PC-9 (cell line): ENCODE data around the gene TAOK1. TPM values are rescaled to one million over a fixed set of nuclear protein-coding genes. Genes with fewer than 3 reads are reported as not detected.
"Not testable (repeated sequence)": the region's sequence is repeated elsewhere in the genome, so short reads cannot be mapped to it uniquely, and the experiment has no call there.

Source experiments
- BruUV-seq: library from RNA; stranded (reverse); fragments of 400-500 nt; replicated peaks from 2 replicates; lab custom pipeline; 2021; lab: Mats Ljungman, UMichigan
- CTCF ChIA-PET: fragments of 300-600 bp; sonication (Branson Sonifier 250); formaldehyde crosslinking; loops from one replicate; lab custom pipeline; 2022; ENCODE audit warnings: antibody characterized with exemption; lab: Charles Lee
- POLR2A ChIA-PET: fragments of 300-600 bp; sonication (Branson Sonifier 250); formaldehyde crosslinking; loops from one replicate; lab custom pipeline; 2022; ENCODE audit warnings: antibody characterized with exemption; ENCODE audit not compliant: unreplicated experiment; lab: Charles Lee
- DNase-seq, 2 experiments: peaks; one replicate each; pipeline versions ENCODE4 v3.0.0 to v3.0.0-alpha.2; 2015 to 2022; ENCODE audit warnings: mixed read lengths in 1 of 2
- H2AFZ ChIP-seq: fragments of 200-600 bp; sonication (generic); 2 replicates; pipeline ENCODE4 v1.8.1; 2017; ENCODE audit warnings: antibody characterized with exemption
- H3F3A ChIP-seq: fragments of 200-600 bp; sonication (generic); 2 replicates; pipeline ENCODE4 v1.8.1; 2017; ENCODE audit warnings: antibody characterized with exemption, mild to moderate bottlenecking, low read depth; ENCODE audit not compliant: insufficient read depth
- H3K27ac ChIP-seq: fragments of 200-600 bp; sonication (generic); 2 replicates; pipeline ENCODE4 v1.6.1; 2016; ENCODE audit warnings: mixed run types
- H3K27me3 ChIP-seq: fragments of 200-600 bp; sonication (generic); 2 replicates; pipeline ENCODE4 v1.6.1; 2016; ENCODE audit warnings: low read depth, mixed run types; ENCODE audit not compliant: insufficient read depth
- H3K36me3 ChIP-seq: fragments of 200-600 bp; sonication (generic); 2 replicates; pipeline ENCODE4 v1.6.1; 2016; ENCODE audit warnings: low read depth, mixed run types
- H3K4me1 ChIP-seq: fragments of 200-600 bp; sonication (generic); replicated peaks from 2 replicates; pipeline ENCODE4 v1.6.1; 2016; ENCODE audit warnings: mixed run types; ENCODE audit not compliant: insufficient read depth
- H3K4me2 ChIP-seq: fragments of 200-600 bp; sonication (generic); 2 replicates; pipeline ENCODE4 v1.6.1; 2017; ENCODE audit warnings: mixed run types
- H3K4me3 ChIP-seq: fragments of 200-600 bp; sonication (generic); 2 replicates; pipeline ENCODE4 v1.6.1; 2016; ENCODE audit warnings: mixed run types
- H3K79me2 ChIP-seq: fragments of 200-600 bp; sonication (generic); 2 replicates; pipeline ENCODE4 v1.6.1; 2017; ENCODE audit warnings: low read depth, mixed run types
- H3K9me2 ChIP-seq: fragments of 200-600 bp; sonication (generic); 2 replicates; pipeline ENCODE4 v1.8.1; 2017; ENCODE audit warnings: mild to moderate bottlenecking; ENCODE audit not compliant: insufficient read depth
- H3K9me3 ChIP-seq: fragments of 200-600 bp; sonication (generic); 2 replicates; pipeline ENCODE4 v1.8.1; 2016; ENCODE audit warnings: low read depth; ENCODE audit not compliant: insufficient read depth
- H4K20me1 ChIP-seq: fragments of 200-600 bp; sonication (generic); 2 replicates; pipeline ENCODE4 v1.8.1; 2017; ENCODE audit not compliant: insufficient read depth
- EZH2 ChIP-seq: fragments of 200-600 bp; sonication (generic); IDR thresholded peaks from 2 replicates; pipeline ENCODE4 v1.8.0; 2017; ENCODE audit warnings: antibody characterized with exemption, low read depth
- intact Hi-C: fragments of 100-400 bp; cut with micrococcal nuclease; formaldehyde crosslinking; loops from one replicate; pipeline ENCODE4 v1.10.0; 2022; ENCODE audit not compliant: unreplicated experiment
- total RNA-seq: library from RNA; stranded (reverse); gene quantifications from 2 replicates; pipeline ENCODE4 v1.2.3, GENCODE V29; 2021
- TF ChIP-seq, protein P1 (sequence below): fragments of 200-600 bp; sonication (generic); conservative IDR thresholded peaks from 2 replicates; pipeline ENCODE4 v1.6.1; 2017; ENCODE audit warnings: mixed run types, antibody characterized with exemption, mild to moderate bottlenecking, moderate library complexity

TAOK1 gene
- total RNA-seq, 1 experiment from 2014 or later: 51.1 TPM

DNA sequence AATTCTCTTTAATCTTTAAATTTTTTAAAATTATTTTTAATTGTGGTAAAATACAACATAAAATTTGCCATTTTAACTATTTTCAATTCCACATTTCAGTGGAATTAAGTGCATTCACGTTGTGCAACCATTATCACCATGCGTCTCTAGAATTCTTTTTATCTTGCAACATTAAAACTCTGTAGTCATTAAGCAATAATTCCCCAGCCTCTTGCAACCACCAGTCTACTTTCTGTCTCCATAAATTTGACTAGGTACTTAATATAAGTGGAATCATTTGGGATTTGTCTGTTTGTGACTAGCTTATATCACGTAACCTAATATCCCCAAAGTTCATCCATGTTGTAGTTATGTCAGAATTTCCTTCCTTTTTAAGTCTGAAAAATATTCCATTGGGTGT lies 79.1 kb downstream of the TAOK1 start:
- Histone ChIP-seq H4K20me1 (peaks cover 2% of the 10 kb centered on the region; the same call in 1 of the 2 replicates), H3F3A (peaks cover 18% of the 10 kb centered on the region), H3K4me2 (no peak overlapping the region), H3K4me1 (no peaks in the 10 kb centered on the region), H3K27ac (no peak overlapping the region), H3K36me3 (peaks cover 8% of the 10 kb centered on the region; the same call in 1 of the 2 replicates), H3K4me3 (no peak overlapping the region), H3K27me3 (no peaks in the 10 kb centered on the region), H3K79me2 (no peaks in the 10 kb centered on the region), H3K9me3 (no peaks in the 10 kb centered on the region), H2AFZ (no peak overlapping the region), H3K9me2 (no peaks in the 10 kb centered on the region)
- TF ChIP-seq EZH2: no peak
- TF ChIP-seq, protein P1, sequence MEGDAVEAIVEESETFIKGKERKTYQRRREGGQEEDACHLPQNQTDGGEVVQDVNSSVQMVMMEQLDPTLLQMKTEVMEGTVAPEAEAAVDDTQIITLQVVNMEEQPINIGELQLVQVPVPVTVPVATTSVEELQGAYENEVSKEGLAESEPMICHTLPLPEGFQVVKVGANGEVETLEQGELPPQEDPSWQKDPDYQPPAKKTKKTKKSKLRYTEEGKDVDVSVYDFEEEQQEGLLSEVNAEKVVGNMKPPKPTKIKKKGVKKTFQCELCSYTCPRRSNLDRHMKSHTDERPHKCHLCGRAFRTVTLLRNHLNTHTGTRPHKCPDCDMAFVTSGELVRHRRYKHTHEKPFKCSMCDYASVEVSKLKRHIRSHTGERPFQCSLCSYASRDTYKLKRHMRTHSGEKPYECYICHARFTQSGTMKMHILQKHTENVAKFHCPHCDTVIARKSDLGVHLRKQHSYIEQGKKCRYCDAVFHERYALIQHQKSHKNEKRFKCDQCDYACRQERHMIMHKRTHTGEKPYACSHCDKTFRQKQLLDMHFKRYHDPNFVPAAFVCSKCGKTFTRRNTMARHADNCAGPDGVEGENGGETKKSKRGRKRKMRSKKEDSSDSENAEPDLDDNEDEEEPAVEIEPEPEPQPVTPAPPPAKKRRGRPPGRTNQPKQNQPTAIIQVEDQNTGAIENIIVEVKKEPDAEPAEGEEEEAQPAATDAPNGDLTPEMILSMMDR: no peak
- intact Hi-C loops: no loop called here
- DNase-seq: no peak
- BruUV-seq: no TSS peak
- CTCF ChIA-PET: no interaction called here
- POLR2A ChIA-PET: no interaction called here

DNA sequence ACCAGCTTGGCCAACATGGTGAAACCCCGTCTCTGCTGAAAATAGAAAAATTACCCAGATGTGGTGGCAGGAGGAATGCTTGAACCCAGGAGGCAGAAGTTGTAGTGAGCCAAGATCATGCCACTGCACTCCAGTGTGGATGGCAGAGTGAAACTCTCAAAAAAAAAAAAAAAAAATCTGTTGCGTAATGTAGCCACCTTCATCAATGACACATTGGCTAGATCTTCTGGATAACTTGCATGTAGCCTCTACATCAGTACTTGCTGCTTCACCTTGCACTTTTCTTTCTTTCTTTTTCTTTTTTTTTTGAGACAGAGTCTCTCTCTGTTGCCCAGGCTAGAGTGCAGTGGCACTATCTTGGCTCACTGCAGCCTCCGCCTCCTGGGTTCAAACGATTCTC lies 83.3 kb downstream of the TAOK1 start:
- DNase-seq, H2AFZ ChIP-seq, H3K4me2 ChIP-seq, BruUV-seq, H3K27ac ChIP-seq, H3K79me2 ChIP-seq, intact Hi-C loops, H3K4me1 ChIP-seq, POLR2A ChIA-PET, H3K27me3 ChIP-seq, H3K4me3 ChIP-seq, H3K9me2 ChIP-seq, H3K9me3 ChIP-seq, CTCF ChIA-PET, H4K20me1 ChIP-seq: not testable (repeated sequence)
- Histone ChIP-seq H3K36me3 (peaks cover 12% of the 10 kb centered on the region), H3F3A (peaks cover 18% of the 10 kb centered on the region)

DNA sequence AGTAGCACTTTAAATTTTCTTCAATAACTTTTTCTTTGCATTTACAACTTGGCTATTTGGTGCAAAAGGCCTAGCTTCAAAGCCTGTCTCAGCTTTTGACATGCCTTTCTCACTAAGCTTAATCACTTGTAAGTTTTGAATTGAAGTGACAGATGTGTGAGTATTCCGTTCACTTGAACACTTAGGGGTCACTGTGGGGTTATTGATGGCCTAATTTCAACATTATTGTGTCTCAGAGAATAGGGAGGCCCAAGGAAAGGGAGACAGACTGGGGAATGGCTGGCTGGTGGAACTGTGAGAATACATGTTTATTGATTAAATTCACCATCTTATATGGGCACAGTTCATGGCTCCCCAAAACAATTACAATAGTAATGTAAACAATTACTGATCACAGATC lies 84.1 kb downstream of the TAOK1 start:
- TF ChIP-seq, protein P1: no peak
- TF ChIP-seq EZH2: no peak
- intact Hi-C loops: no loop called here
- H4K20me1 ChIP-seq: no peaks in the 10 kb centered on the region; the same call in 1 of the 2 replicates
- H2AFZ ChIP-seq: no peak overlapping the region
- no peaks in the 10 kb centered on the region for H3K27me3 ChIP-seq
- ChIA-PET CTCF (no interaction called here), POLR2A (no interaction called here)
- no peaks in the 10 kb centered on the region for H3K9me3 ChIP-seq
- H3F3A ChIP-seq: peaks cover 18% of the 10 kb centered on the region
- no peak overlapping the region for H3K4me3 ChIP-seq
- DNase-seq: no peak
- no TSS peak for BruUV-seq
- no peaks in the 10 kb centered on the region for H3K4me1 ChIP-seq
- H3K27ac ChIP-seq: no peak overlapping the region
- H3K36me3 ChIP-seq: peaks cover 7% of the 10 kb centered on the region
- no peaks in the 10 kb centered on the region for H3K79me2 ChIP-seq
- no peaks in the 10 kb centered on the region for H3K9me2 ChIP-seq
- no peak overlapping the region for H3K4me2 ChIP-seq

DNA sequence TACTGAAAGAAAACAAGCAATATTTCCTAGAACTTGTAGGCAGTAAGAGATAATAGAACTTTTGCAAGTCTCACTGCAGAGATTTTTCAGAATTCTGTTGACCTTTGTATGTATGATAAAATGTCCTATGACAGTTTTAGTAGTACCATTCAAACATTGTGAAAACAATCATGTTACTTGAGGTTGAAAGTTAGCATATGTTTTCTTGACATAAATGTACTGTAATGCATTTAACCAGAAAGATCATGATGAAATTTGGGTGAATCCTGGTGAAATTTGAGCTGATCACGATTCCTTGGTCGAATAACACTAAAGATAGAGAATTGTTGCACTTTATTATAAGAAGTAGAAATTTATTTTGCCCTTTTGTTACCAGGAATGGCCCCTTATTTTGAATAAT lies 85.7 kb downstream of the TAOK1 start:
- POLR2A ChIA-PET: no interaction called here
- TF ChIP-seq EZH2: no peak
- TF ChIP-seq, protein P1: no peak
- no peak overlapping the region for H3K4me2 ChIP-seq
- CTCF ChIA-PET: interaction anchor here (0.6 kb wide), 1 partner anchor 652 kb away, joined by 3 read pairs; no protein-coding TSS in a partner anchor
- intact Hi-C loops: no loop called here
- H3K4me3 ChIP-seq: no peak overlapping the region
- no peaks in the 10 kb centered on the region for H3K9me3 ChIP-seq
- no peaks in the 10 kb centered on the region for H3K79me2 ChIP-seq
- no TSS peak for BruUV-seq
- no peak overlapping the region for H3K27ac ChIP-seq
- no peak overlapping the region for H2AFZ ChIP-seq
- DNase-seq: no peak
- H3K4me1 ChIP-seq: no peaks in the 10 kb centered on the region
- H4K20me1 ChIP-seq: no peaks in the 10 kb centered on the region; the same call in 1 of the 2 replicates
- 0 out of 2 replicates have a peak, but pooled peaks cover 10% of the 10 kb centered on the region for H3F3A ChIP-seq
- H3K9me2 ChIP-seq: no peaks in the 10 kb centered on the region
- H3K27me3 ChIP-seq: no peaks in the 10 kb centered on the region
- peaks cover 6% of the 10 kb centered on the region for H3K36me3 ChIP-seq

DNA sequence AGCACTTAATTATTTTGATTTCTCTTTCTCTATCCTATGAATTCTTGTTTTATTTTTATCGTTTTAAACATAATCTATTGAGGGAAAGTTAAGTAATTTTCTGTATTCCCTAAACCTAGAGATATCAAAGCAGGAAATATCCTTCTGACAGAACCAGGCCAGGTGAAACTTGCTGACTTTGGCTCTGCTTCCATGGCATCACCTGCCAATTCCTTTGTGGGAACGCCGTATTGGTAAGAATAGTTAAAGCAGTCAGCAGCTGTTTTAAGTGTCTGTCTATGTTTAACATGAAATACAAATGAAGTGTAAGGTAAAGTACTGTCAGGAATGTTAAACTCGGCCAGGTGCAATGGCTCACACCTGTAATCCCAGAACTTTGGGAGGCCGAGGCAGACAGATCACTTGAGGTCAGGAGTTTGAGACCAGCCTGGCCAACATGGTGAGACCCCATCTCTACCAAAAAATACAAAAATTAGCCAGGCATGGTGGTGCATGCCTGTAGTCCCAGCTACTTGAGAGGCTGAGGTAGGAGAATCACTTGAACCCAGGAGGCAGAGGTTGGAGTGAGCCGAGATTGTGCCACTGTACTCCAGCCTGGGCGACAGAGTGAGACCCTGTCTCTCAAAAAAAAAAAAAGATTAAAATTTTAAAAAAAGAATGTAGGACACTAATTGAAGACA lies 90.2 kb downstream of the TAOK1 start:
- H3K36me3 ChIP-seq: not testable (repeated sequence)
- CTCF ChIA-PET: interaction anchor here (0.7 kb wide), 1 partner anchor 68 kb away, joined by 4 read pairs; no protein-coding TSS in a partner anchor

More for the DNA sequence above, 90.2 kb downstream of the TAOK1 start:
- intact Hi-C loops, H3K9me2 ChIP-seq, H3K27ac ChIP-seq, H2AFZ ChIP-seq, H4K20me1 ChIP-seq, H3K9me3 ChIP-seq, H3K79me2 ChIP-seq, H3K4me3 ChIP-seq, BruUV-seq, POLR2A ChIA-PET, H3K4me2 ChIP-seq, H3K27me3 ChIP-seq, DNase-seq, H3K4me1 ChIP-seq: not testable (repeated sequence)
- 0 out of 2 replicates have a peak, but pooled peaks cover 15% of the 10 kb centered on the region for H3F3A ChIP-seq
